ENCODE data around the gene ANKRD52.
"Not testable (repeated sequence)": the region's sequence is repeated elsewhere in the genome, so short reads cannot be mapped to it uniquely, and the experiment has no call there.

The ANKRD52 gene

DNA sequence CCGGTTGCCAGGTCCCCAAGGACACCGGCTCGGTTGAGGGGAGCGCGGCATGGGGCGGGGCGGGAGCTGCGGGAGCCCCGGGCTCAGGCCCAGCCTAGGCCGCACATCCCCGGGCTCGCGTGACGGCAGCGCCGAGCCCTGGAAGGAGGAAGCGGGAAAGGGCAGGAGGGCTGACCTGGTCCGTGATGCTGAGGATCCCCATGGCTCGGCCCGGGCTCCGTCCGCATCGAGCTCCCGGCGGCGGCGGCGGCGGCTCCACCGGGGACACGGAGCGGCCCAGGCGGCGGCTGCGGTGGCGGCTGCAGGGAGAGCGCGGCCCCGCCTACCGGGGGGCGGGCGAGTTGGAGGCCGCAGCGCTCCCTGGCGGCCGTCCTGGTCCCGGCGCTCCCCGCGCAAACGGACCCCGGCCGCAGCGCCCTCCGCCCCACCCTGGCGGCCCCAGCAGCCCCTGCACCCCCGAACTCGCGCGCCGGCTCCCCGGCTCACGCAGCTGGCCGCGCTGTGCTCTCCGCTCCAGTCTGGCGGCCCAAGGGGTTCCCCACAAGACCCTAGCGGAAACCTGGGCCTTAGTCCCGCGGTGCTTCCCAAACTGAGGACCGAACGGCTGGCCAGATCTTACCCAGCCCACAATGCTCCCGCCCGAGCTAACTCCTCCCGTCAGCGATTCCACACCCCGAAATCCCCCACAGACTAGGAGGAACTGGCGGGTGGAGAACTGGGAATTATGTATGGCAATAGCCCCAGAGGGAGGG, at the start of gene ANKRD52:
Gene ANKRD52, minus strand, starts transcription at position 317 of the 752 bp plus-strand sequence. Its CDS starts 115 bp downstream, at position 202.
- DNase-seq = peak; percentile 75

DNA sequence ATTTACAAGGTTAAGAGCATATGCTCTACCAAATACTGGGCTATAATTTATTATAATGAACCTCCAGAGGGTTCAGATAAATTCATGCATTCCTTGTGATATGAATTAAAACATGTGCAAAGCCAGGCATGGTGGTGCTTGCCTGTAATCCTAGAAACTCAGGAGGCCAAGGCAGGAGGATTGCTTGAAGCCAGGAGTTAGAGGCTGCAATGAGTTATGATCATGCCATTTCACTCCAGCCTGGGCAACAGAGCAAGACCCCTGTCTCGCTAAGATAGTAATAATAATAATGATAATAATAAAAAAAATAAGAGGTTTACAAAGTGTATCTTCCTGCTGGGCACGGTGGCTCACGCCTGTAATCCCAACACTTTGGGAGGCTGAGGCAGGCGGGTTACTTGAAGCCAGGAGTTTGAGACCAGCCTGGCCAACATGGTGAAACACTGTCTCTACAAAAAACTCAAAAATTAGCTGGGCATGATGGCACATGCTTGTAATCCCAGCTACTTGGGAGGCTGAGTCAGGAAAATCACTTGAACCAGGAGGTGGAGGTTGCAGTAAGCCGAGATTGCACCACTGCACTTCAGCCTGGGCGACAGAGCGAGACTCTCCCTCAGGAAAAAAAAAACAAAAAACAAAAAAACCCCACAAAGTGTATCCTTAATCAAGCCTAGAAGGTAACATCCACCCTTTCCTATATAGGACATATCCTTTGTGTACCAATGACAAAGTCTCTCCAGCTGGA, 49.2 kb upstream of the ANKRD52 start:
- DNase-seq = no peak

- no peak for DNase-seq
Measured at GRCh38 chr12:56304872-56305590, 46.8 kb upstream of the ANKRD52 start.

GRCh38 chr12:56304276-56304675, 46.1 kb upstream of the ANKRD52 start:
- no peak for DNase-seq

DNA sequence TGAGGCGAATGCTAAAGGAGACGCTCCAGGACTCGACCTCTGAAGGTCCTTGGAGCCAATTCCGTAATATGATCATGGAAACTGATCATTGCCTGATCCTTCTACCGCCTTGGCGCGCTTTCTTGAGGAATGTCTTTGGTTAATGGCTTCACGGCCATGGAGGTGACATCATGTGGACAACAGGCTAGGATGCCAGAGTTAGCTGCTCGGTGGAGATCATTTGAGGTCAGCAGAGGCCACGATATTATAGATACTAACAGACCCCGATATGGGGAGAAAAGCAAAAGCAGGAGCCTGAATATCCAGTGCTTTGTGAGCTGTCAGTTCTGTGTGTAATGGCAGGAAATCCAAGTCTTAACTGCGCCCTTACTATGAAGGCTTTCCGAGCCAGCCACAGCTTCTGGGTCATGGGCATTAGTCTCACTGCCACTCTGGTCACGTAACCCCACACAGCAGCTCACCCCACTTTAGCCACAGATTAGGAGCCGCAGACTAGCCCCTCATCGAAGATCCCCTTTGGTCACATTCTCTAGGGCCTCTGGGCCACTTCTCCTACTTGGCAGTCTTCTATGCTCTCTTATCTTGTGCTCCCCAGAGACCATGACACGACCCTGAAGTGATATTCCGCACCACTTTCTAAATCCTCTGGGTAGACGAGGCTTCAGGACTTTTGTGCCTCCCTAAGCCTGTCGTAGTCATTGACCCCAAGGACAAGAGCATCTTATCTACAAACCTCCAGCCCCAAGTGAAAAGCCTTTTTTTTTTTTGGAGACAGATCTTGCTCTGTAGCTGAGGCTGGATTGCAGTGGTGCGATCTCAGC, 42.7 kb upstream of the ANKRD52 start:
- DNase-seq = no peak

DNA sequence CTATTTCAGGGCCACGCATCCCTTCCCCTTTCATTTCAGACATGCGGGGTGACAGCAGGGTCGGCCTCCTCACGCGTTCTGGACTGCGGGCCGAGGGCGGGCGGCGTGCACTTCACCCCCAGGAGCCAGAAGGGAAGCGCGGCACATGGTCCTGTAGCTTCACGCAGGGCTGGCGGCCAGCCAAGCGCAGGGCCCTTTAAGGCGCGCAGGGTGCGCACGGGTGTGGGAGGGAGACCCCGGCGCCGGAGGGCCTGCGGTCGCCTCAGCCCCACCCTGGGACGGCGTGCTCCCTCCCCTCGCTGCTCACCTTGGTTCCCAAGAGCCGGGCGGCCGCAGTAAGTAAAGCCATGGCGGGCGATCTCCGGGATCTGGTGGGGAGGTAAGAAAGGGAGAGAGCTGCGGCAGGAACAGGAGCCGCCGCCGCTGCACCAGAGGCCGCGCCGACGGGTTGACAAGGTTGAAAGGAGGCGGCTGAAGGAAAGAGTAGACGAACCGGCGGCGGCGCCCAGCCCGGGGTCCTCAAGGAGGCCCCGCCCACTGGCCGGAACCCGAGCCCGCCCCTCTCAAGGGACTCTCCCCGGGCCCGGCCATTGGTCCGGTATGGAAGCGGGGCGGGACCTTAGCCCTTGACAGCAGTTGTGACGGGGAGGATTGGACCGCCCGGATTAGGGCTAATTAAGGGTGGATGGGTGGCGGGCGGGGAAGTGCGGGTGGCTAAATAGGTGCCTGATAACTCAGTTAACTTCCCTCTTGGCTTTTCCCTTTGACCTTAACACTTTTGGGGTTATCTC, 41.9 kb upstream of the ANKRD52 start, which contains the start of gene CS:
Gene CS, minus strand, starts transcription at position 478 of the 791 bp plus-strand sequence. Its CDS starts 129 bp downstream, at position 349.
- DNase-seq = peak; percentile 99

GRCh38 chr12:56299308-56299852, 41.2 kb upstream of the ANKRD52 start:
- no peak for DNase-seq

GRCh38 chr12:56298828-56299227, 40.6 kb upstream of the ANKRD52 start:
- no peak for DNase-seq

GRCh38 chr12:56297400-56297799, 39.2 kb upstream of the ANKRD52 start:
- DNase-seq = no peak

- DNase-seq = no peak
Measured at GRCh38 chr12:56296295-56296694, 38.1 kb upstream of the ANKRD52 start.

GRCh38 chr12:56293795-56294194, 35.6 kb upstream of the ANKRD52 start:
- no peak for DNase-seq

DNA sequence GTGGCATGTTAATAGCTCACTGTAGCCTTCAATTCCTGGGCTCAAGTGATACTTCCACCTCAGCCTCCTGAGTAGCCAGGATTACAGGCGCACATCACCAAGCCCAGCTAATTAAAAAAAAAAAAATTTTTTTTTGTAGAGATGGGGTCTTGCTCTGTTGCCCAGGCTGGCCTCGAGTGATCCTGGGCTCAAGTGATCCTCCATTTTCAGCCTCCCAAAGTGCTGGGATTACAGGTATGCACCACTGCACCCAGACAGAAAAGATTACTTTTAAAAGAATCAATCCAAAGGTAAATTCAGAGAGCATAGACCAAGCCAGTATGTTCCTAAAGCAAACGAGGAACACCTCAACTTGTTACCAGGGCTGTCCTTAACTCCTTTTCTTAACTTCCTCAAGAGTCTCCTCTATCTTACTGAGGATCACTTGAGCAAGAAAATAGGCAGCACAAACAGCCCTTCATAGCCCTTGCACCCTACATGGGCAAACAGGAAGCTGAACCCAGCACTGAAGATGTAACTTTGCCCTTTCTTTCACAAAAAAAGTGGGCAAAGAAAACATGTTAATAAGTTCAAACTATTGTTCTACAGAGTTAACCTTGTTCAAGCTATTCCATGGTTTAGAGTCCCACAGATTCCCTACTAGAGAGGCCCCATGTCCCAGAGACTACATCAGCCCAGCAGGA, 30.7 kb upstream of the ANKRD52 start:
- DNase-seq = no peak

GRCh38 chr12:56286044-56286830, 28.1 kb upstream of the ANKRD52 start:
- DNase-seq = no peak

GRCh38 chr12:56284263-56284662, 26.1 kb upstream of the ANKRD52 start:
- not testable (repeated sequence) for DNase-seq

DNA sequence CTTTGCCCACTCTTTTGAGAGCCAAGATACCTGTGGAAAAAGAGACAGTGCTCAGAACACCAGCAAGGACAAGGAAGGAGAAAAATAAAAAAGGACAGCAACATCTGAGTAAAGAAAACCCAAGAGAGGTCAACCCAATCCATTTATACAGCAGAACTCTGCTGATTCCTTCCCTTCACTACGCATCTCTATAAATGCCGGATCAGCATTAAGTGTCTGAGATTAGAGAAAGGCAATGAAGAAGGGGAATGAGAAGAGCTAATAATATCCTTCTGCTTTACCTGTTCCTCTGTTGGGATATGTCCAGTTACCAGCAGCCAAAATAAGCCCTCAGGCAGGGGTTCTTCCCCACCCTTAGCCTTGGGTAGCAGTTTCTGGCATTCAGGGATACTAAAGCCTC, 24.4 kb upstream of the ANKRD52 start:
- DNase-seq = no peak

DNA sequence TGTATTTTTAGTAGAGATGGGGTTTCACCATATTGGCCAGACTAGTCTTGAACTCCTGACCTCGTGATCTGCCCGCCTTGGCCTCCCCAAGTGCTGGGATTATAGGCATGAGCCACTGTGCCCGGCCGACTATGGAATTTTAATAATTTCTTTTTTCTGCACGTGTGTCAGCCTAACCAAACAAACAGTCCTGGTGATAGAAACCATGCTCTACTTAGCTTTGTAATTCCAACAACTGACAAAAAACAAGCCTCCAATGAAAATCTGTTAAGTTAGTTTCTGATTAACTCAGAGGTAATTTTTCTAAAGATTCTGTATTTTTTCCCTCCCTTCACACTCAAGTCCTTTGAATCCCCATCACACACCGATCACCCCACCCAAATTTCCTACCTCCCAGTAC, 23.8 kb upstream of the ANKRD52 start:
- DNase-seq = no peak

DNA sequence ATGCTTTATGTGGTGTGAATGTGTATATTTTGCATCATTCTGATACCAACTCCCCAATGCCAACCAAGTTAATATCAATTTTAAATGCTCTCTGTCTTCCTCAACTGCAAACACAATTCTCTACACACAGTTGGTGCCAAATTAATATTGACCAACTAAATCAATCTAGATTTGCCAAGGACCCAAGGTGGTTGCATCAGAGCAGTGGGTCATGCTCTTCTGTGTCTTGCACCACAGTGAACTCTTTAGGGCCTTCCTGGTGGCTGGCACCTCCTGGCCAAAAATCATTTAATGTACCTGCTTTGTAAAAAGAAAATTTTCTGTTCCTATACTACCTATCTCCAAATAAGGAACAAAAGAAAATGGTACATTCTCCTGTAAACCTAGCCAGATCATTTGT, 22.7 kb upstream of the ANKRD52 start:
- DNase-seq = no peak

DNA sequence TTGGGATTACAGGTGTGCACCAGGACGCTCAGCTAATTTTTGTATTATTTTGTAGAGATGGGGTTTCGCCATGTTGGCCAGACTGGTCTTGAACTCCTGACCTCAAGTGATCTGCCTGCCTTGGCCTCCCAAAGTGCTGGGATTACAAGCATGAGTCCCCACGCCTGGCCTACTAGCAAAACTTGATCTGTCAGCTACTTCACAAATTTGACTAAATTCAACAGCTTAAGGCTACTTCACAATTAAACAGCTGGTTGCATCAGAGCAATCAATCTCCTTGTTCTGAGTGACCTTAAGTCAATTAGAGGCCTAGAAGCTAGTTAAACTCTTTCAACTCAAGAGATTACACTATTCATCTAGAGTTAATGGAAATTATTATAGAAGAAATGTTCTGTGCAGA, 20.7 kb upstream of the ANKRD52 start:
- no peak for DNase-seq

- DNase-seq = no peak
Measured at GRCh38 chr12:56274299-56274698, 16.1 kb upstream of the ANKRD52 start.

- not testable (repeated sequence) for DNase-seq
Measured at GRCh38 chr12:56272468-56272867, 14.3 kb upstream of the ANKRD52 start.

All from activated gamma-delta T cell treated with Interleukin-2 at 50 U/mL for 16 hours (primary cell).